EH (cell line): ENCODE data around the gene PHACTR3.

ENCODE experiments used
- DNase-seq: peaks from one replicate; pipeline ENCODE4 v3.0.0-alpha.2; 2015; ENCODE audit warnings: low read depth

Gene PHACTR3

DNA sequence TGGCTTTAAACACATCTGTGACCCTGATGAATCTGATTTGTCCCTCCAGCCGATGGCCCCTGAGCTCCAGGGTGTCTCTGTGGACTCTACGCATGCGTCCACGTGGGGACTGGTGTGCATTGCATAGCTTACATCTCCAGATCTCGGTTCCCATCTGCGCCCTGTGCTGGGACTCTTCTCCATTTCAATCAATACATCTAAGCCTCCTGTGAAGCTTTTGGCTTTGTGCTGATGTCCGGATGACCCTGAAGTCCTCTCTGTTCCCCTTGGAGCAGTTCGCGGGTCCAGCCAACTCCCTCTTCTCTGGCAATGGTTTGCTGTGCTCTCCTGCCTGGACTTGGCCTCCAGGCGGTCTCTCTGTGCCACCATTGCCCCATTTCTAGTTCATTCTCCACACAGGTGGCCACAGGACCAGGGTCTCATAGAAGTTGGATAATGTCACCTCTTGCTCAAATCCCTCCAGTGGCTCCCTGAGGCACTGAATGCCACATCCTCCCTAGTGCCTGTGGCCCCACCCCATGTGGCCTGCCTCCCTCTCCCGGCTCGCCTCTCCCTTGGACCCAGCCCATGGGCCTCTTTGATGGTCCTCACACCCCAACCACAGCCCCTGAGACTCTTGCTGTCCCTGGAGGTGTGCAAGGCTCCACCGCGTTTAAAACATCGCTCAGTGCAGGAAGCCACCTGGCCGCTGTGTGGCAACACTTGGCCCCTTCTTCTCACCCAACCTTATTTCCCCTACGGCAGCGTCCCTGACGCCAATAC, 173.7 kb downstream of the PHACTR3 start:
- no peak for DNase-seq

DNA sequence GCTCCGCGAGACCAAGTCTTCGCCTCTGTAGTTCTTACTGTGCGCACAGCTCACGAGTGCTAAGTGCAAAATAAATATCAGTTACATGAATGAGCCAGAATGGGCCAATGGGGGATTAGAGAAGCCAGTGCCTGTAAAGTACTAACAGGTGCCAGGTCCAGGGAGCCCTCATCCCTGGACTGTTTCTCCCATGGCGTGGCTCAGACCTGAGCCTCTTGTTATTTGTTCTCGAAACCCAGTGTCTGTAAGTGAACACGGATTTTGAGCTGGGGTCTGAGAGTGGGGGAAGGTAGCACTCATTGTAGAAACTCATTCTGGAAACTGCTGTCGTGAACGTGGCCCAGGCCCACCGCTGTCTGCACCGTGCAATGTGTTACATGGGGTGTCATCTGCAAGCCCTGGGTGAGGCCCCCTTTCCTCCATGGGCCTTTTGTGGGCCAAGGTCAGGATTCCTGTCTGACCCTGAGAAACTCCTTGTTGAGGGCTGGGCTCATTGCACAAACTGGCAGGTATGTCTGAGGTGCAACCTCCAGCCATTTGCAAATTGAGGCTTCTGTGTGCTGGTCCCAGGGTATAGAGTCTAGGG, 174.4 kb downstream of the PHACTR3 start:
- DNase-seq, result no peak

DNA sequence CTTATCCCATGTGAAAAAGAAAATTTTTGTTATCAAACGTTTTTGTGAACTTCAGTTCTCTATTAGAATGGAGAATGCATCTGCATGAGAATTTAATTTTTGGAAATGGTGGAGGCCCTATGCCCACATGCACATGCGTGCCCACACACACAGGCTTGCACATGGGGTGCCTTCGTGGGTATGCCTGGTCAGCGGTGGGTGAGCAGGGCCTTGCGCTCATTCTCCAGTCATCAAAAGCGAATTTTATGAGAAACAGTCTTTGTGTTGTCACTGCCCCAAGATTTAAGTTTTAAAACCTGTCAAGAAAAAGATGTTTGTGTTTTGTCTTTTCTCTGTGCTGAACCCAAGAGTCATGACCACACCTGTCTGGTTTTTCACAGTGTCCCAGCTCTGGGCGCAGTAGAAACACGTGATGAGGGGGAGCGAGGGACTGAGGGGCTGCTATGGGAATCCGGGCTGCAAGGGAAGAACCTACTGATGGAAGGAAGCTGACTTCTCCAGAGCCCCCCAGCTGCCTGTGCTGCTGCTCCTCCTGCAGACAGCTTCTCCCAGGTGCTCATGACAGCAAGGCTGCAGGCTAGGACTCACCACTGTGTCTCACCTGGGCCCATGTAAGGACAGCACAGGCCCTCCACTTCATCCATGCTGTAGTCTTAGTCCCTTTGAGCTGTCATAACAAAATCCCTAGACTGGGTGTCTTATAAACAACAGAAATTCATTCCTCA, 175.5 kb downstream of the PHACTR3 start:
- DNase-seq, result no peak

DNA sequence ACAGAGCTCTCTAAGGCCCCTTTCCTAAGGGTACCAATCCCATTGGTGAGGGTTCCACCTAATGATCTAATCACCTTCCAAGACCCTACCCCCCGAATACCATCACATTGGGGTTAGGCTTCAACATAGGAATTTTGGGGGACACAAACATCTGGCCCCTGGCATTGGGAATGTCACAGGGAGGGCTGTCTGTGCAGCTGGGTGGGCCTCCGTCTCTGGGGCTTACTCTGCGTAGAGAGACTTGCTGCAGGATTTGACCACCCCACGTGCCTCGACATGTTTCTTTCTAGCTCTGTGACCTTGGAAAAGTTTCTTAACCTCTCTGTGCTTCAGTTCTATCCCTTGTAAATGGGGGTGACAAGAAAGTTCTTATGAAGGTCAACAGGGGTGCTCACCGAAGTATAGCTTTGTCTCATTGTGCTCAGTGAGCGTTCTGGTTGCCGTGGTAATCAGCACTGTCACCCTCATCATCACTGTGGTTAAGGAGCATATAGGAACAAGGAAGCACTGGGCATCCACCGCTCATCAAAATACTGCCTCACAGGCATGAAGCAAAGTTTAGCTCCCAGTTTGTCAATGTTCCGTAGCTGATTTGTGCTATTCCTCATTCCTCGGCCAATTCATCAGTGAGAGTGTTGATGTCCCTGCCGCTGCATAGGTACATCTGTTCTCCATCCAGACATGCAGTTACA, 176.3 kb downstream of the PHACTR3 start:
- no peak for DNase-seq

DNA sequence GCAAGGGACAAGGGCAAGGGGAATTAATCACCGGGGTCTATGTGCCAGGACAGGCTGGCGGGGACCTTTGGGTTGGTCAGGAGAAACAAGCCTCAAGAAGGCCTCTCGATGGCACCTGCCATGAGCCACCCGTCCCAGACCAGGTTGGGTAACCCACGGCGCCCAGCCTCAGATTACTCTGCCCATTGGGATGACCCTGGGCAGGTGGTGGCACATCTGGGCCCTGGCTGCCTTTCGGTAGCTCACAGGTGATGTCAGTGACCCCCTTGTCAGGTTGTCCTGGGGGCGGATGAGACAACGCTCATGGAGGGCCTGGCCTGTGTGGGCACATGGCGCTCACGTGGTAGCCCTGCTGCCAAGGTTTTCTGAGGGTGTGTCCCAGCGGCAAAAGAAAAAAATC, 176.9 kb downstream of the PHACTR3 start:
- no peak for DNase-seq

DNA sequence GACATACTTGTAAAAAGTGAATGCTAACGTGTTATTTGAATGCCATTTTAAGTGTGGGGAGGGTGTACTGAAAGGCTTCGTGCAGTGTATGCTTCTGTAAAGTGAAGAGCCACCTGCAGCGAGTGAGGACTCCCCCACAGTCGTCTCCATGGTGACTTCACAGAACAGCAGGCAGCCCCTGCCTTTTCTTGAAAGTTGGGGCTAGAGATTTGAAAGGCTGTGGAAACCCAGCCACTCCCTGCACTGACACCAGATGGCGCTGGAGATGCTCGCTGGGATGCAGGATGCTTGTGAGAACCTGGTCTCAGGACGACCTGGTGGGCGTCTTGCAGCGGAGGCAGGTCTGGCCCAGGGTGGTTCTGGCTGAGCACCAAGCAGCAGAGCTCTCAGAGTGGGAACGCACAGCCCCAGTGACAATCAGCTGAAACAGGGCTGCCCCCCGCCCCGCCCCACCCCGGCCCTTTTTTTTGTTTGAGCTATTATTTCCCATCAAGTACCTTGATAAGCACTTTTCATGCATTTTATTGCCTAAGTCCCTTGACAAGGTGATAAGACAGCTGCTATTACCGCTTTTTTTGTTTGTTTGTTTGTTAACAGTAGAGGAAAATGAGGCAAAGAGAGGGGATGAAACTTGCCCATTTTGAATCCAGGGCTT, 178.8 kb downstream of the PHACTR3 start:
- peak; percentile 49 for DNase-seq

DNA sequence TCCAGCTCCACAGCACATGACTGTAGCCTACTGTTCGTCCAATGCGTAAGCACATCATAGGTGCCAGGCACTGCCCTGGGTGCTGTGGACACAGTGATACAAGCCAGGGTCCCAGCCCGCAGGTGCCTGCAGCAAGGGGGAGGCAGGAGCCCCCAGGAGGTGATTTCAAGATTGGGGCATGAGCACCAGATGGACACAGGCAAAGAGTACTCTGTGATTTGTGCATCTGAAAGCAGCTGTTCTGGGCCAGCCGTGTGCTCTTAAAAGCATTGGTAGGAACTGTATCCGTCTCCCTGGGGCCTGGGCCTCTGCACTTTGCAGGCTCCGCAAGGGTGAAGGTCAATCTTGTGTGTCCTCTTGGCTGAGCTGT, 179.3 kb downstream of the PHACTR3 start:
- no peak for DNase-seq

DNA sequence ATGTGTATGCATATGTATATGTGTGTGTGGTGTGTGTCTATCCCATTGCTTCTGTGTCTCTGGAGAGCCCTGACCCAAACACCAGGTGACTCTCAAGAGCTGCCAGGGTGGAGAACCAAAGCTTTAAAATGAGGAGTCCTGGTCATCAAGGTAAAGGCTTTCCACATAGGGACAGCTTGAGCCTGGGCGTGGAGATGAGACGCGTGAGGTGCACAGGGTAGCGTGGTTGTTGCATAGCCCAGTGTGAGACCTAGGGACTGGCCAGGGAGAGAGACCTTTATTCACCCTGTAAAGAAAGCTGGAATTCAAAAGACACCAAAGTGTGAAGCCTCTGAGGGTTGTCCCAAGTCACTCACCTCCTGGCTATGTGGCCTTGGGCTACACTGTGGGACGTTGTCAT, 180.0 kb downstream of the PHACTR3 start:
- no peak for DNase-seq

DNA sequence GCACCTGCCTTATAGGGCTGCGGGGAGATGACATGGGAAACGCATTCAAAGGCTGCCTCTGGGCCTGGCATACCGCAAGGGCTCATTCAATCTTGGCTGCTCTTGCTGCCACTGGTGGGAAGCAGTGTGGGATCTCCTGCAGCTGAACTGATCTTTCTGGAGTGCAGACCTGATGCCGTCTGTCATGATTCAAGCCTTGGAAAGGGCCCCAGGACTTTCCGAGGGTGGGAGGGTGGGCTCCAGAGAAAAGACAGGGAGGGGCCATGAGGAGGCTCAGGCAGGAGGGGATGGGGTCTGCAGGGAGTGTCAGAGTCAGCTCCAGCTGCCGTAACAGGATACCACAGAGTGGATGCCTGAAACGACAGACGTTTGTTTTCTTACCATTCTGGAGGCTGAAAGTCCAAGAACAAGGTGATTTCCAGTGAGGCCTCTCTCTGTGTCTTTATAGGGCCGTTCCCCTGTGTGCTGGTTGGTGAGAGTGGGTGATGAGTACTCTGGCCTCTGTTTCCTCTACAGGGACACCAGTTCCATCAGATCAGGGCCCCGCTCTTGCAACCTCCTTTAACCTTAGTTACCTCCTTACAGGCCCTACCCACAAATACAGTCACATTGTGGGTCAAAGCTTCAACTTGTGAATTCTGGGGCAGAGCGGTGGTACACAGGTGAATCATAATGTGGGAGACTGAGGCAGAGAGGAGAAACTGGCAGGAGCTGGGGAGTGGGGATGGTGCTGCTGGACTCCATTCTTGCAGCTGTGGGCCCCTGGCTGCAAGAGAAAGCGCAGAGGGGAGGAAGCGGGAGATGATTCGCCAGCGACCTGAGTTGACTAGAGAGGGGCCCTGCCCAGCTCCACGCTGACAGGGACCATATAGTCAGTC, 180.7 kb downstream of the PHACTR3 start:
- no peak for DNase-seq

DNA sequence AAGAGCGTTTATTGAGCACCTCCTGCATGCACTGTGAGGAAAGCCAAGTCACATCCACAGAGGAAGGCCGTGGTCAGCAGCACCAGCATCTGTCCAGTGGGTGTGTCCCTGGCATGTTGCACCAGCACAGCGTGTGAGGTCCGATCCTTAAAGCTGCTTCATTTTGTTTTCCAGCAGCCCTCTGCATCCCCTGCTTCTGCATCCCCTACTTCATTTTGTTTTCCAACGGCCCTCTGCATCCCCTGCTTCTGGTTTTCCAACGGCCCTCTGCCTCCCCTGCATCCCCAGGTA, 181.3 kb downstream of the PHACTR3 start:
- no peak for DNase-seq

DNA sequence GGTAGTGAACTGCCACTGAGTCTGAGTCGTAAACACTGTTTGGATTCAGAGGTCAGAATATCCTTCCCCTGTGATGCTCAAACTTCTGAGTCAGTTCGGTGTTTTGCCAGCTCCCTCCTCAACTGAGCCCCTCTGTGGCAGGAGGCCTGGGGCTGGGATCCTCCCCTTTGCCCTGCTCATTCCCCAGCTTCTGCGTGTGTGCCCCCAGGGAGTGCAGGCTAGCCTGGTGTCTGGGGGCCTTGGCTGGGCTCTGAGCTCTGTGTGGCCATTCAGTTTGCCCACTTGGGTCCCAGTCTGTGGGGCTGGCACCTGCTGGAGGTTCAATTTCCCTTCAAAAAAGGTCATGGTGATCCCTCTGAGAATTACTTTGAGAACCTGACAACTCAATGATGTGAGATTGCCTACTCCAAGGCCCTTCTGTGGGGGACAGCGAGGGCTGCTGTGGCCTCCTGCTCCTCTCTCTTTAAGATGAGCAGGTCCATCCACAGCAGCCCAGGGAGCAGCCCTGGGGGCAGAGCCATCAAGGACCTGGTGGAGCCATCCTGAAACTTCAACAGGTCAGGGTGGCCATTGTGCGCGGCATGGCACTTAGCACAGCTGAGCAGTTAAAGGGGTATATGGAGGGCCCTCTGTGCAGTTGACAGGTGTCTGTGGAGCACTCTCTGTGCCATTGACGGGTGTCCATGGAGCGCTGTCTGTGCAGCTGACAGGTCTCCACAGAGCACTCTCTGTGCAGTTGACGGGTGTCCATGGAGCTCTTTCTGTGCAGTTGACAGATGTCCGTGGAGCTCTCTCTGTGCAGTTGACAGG, 181.9 kb downstream of the PHACTR3 start:
- DNase-seq, result no peak

DNA sequence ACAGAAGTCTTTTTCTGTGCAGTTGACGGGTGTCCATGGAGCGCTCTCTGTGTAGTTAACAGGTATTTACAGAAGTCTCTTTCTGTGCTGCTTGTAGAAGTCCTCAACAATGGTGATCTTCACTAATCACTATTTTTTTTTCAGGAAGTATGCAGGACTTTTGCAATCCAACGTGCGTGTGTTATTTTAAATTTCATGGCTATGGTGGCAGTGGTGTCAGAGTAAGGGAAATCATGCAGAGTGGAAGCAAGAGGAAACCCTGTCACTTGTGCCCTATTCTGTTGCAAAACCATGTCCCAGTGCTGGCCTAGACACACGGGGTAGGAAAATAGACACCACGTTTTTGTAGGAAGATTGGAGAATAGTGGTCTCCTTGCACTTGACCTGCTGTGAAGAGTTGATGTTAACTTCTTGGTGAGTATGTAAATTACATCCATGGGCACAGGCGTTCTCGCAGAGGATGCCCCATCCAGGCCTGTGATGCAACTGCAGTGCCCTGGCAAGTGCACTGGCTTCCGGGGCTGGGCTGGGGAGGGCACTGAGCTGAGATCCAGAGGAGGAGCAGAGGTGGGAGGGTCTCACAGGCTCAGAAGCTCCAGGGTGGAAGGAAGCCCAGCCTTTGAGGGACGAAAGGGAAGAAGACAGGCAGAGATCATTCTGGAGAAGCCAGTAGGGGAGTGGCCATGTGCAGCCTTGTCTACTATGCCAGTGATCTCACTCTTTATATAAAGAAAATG, 182.6 kb downstream of the PHACTR3 start:
- no peak for DNase-seq

DNA sequence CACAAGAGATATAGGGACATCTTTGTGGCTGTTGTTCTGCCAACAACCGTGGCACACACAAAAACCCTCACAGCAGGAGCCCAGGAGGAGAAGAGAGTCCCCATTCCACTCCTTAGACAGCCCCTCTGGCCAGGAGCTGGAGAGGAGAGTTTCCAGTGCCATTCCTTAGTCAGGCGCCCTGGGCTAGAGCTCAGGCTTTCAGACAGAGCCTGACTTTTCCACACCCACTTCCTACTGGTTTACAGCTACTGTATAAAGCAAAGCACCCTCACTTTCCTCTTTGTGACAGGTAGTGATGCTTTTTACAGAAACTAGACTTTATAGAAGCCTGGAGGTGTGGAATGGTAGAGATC, 183.2 kb downstream of the PHACTR3 start:
- DNase-seq, result no peak

DNA sequence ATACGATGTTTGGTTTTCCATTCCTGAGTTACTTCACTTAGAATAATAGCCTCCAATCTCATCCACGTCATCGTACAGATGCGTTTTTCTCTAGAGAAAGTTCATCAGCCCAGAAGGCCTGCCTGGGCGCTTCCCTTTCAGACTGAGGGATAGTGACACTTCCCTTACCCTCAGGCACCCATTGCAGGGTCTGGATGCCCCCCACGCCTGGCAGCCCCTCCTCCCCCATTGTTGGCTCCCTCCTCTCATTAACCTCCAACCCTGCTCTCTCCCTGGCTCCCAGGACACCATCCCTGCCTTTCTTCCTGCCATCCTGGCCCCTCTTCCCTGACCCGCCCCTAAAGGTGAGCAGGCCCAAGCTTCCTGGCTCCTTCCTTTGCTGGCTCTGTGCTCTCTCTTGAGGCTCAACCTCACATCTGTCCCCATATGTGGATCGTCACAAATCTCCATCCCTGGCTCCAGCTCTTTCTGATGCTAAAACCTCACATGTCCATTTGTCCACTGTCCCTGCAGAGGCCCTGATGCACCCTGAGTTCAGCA, 183.9 kb downstream of the PHACTR3 start:
- DNase-seq, result no peak

DNA sequence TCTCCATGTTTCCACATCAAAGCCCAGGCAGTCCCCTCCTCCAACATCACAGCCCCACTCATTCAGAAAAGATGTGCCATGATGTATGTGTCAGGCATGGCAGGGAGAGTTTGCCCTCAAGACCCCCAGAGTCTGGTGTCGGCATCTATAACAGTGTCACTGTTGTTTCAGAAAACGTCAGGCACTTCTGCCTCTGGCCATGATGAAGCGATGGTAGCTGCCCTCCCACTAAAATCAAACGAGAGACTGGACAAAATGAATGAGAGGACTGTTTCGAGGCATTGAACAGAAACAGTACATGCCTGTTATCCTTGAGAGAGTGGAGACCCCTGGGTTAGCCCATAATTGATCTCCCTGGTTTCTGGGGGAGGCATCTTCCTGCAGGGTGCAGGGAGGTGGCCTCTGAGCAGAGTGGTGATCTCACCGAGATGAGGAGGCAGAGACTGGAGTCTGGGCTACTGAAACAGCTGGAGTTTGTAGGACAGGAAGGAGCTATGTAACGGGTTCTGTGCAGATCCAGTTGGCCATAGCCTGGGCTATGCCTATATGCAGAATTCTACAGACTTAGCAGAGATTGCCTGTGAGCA, 184.6 kb downstream of the PHACTR3 start:
- DNase-seq, result no peak

DNA sequence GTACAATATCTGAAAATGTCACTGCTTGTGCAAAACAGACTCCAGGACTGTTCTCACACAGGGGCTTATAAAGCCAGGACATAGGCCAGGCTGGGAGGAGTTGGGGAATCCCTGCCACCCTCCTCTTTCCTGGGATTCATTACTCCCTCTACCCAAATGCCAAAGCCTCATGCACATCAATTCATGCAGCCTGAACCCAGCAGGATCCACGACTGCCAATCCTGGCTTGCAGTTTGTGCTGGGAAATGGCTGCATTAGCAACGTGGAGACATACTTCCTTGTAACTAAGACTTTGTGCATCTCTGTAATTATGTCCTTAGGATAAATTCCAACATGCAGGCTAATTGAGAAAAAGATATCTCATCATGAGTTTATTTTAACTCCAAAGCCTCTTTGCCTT, 185.3 kb downstream of the PHACTR3 start:
- DNase-seq, result no peak

DNA sequence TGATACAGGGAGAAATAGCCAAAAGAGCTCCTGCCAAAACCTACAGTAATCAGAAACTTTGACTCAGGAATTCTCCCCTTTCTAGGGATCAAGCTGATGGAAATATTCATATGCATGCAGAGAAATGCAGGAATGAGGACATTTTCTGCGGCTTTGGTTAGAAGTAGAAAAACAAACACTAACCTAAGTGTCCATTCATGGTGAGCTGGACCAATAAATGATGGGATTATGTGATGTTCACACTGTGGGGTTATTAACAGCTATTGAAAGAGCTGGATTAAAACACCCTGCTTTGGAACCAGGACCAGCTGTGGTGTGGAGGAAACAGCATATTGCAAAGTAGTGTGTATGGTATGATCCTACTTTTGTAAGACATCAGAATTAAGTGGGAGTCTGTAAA, 186.0 kb downstream of the PHACTR3 start:
- DNase-seq, result peak; percentile 3

DNA sequence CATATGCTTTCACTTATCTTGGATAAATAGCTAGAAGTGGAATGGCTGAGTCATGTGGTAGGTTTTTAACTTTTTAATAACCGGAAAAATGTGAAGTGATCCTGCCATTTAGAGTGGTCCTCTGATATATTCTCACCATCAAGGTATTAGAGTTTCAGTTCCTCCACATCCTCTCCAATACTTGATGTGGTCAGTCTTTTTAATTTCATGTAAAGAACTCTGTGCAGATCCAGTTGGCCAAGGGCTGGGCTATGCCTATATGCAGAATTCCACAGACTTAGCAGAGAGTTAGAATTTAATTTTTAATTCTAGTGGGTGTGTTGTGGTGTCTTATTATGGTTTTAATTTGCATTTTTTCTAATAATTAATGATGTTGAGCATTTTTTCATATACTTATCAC, 188.0 kb downstream of the PHACTR3 start:
- no peak for DNase-seq

DNA sequence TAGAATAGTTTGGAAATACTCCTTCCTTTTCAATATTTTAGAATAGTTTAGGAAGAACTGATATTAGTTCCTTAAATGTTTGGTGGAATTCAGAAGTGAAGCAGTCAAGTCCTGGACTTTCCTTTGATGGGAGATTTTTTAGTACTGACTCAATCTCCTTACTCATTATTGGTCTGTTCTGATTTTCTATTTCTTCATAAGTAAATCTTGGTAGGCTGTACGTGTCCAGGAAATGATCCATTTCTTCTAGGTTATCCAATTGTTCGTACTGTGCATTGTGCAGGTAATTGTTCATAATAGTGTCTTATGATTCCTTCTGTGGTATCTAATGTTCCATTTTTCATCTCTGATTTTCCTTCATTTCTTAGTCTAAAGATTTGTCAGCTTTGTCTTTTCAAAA, 190.2 kb downstream of the PHACTR3 start:
- DNase-seq, result no peak
